ENCODE measurements around the gene COL4A1. TPM values are rescaled to one million over a fixed set of nuclear protein-coding genes. Genes with fewer than 3 reads are reported as not detected.

The COL4A1 gene
- total and polyA plus RNA-seq, 2 donors from 2014 or later, result 53.0 to 218 TPM

- H3K4me1 ChIP-seq (ENCODE audit: control insufficient read depth in 2 of 3, insufficient read depth in 2 of 3, low read depth in 1 of 3, low read length in 3 of 3), result peaks cover 0 to 2% (median 0%) of the 10 kb centered on the region in 3 donors
- H3K9ac ChIP-seq (ENCODE audit: low read length in 3 of 3), result no peak overlapping the region
- H3K9me3 ChIP-seq (ENCODE audit: control insufficient read depth in 2 of 3, insufficient read depth in 1 of 3, low read length in 3 of 3), result no peaks in the 10 kb centered on the region
- H3K27me3 ChIP-seq (ENCODE audit: control insufficient read depth, insufficient read depth, low read length), result no peaks in the 10 kb centered on the region
- no peak overlapping the region for H3K4me3 ChIP-seq (ENCODE audit: low read length in 3 of 3)
- intact Hi-C loops (cut with DNase I), result no loop called here
- H3K36me3 ChIP-seq (ENCODE audit: control insufficient read depth in 2 of 3, insufficient read depth in 3 of 3, low read length in 3 of 3), result peaks cover 5 to 67% (median 32%) of the 10 kb centered on the region in 3 donors
- FAIRE-seq (no peak), DNase-seq (no peak)
- TF ChIP-seq, protein P1, sequence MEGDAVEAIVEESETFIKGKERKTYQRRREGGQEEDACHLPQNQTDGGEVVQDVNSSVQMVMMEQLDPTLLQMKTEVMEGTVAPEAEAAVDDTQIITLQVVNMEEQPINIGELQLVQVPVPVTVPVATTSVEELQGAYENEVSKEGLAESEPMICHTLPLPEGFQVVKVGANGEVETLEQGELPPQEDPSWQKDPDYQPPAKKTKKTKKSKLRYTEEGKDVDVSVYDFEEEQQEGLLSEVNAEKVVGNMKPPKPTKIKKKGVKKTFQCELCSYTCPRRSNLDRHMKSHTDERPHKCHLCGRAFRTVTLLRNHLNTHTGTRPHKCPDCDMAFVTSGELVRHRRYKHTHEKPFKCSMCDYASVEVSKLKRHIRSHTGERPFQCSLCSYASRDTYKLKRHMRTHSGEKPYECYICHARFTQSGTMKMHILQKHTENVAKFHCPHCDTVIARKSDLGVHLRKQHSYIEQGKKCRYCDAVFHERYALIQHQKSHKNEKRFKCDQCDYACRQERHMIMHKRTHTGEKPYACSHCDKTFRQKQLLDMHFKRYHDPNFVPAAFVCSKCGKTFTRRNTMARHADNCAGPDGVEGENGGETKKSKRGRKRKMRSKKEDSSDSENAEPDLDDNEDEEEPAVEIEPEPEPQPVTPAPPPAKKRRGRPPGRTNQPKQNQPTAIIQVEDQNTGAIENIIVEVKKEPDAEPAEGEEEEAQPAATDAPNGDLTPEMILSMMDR (IDR thresholded peaks at IDR 0.05; ENCODE audit: borderline replicate concordance, extremely low read depth, insufficient read depth), result no peak
- H3K27ac ChIP-seq (ENCODE audit: low read depth in 2 of 2, low read length in 2 of 2), result no peak overlapping the region
Measured at GRCh38 chr13:110162866-110163658, 143.9 kb downstream of the COL4A1 start.

DNA sequence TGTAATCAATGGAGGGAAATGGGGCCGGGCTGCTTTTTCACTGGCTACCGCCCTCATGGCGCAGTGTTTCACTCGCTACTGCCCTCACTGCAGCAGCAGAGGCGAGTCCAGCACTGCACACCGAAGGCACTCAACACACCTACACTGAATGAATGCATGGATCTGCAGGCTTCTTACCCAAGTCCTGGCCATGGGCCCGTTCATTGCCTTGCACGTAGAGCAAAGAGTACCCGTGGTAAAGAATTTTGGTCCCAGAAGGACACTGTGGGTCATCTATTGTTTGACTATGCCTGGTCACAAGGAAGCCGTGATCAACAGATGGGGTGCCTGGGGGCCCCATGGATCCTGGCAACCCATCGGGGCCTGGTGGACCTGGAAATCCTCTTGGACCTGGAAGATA, 144.9 kb downstream of the COL4A1 start:
- Histone ChIP-seq H3K27ac (ENCODE audit: low read depth in 2 of 2, low read length in 2 of 2) (no peak overlapping the region), H3K9me3 (ENCODE audit: control insufficient read depth in 2 of 3, insufficient read depth in 1 of 3, low read length in 3 of 3) (no peaks in the 10 kb centered on the region), H3K36me3 (ENCODE audit: control insufficient read depth in 2 of 3, insufficient read depth in 3 of 3, low read length in 3 of 3) (peaks cover 5 to 63% (median 32%) of the 10 kb centered on the region in 3 donors), H3K4me1 (ENCODE audit: control insufficient read depth in 2 of 3, insufficient read depth in 2 of 3, low read depth in 1 of 3, low read length in 3 of 3) (peaks cover 0 to 2% (median 0%) of the 10 kb centered on the region in 3 donors), H3K9ac (ENCODE audit: low read length in 3 of 3) (no peak overlapping the region), H3K27me3 (ENCODE audit: control insufficient read depth, insufficient read depth, low read length) (no peaks in the 10 kb centered on the region), H3K4me3 (ENCODE audit: low read length in 3 of 3) (no peak overlapping the region)
- TF ChIP-seq, protein P1 (IDR thresholded peaks at IDR 0.05; ENCODE audit: borderline replicate concordance, extremely low read depth, insufficient read depth), result no peak
- no peak for FAIRE-seq
- DNase-seq, result no peak
- intact Hi-C loops (cut with DNase I), result no loop called here

- Histone ChIP-seq H3K27ac (ENCODE audit: low read depth in 2 of 2, low read length in 2 of 2) (no peak overlapping the region), H3K9me3 (ENCODE audit: control insufficient read depth in 2 of 3, insufficient read depth in 1 of 3, low read length in 3 of 3) (no peaks in the 10 kb centered on the region), H3K27me3 (ENCODE audit: control insufficient read depth, insufficient read depth, low read length) (no peaks in the 10 kb centered on the region), H3K4me3 (ENCODE audit: low read length in 3 of 3) (no peak overlapping the region), H3K9ac (ENCODE audit: low read length in 3 of 3) (no peak overlapping the region), H3K36me3 (ENCODE audit: control insufficient read depth in 2 of 3, insufficient read depth in 3 of 3, low read length in 3 of 3) (peaks cover 5 to 56% (median 35%) of the 10 kb centered on the region in 3 donors), H3K4me1 (ENCODE audit: control insufficient read depth in 2 of 3, insufficient read depth in 2 of 3, low read depth in 1 of 3, low read length in 3 of 3) (peaks cover 0 to 2% (median 0%) of the 10 kb centered on the region in 3 donors)
- DNase-seq (no peak), FAIRE-seq (no peak)
- TF ChIP-seq, protein P1 (IDR thresholded peaks at IDR 0.05; ENCODE audit: borderline replicate concordance, extremely low read depth, insufficient read depth), result no peak
- intact Hi-C loops (cut with DNase I), result no loop called here
Measured at GRCh38 chr13:110161112-110161882, 145.7 kb downstream of the COL4A1 start.
